ENCODE data around the gene ZNF839.

ZNF839 gene

DNA sequence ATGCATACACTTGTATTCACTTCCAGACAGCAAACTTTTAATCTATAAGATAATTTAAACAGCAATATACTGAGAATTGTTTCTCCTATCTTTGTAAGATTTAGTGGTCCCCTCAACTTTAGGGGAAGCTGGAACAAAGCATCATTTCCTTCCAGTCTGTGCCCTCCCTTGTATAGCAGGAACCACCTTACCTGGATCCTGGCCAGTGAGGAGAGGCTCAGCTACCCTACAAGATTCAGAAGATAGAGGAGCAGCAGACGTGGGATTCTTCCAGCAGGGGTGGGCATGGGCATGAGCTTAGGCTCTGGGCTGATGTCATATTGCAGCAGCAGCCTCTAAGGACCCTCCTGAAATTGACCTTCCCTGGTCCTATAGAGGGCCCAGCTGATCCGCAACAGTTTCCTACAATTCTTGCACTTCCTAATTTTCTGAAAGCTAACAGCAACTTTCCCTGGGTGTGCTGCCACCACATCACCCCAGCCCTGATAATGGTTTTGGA lies 35.9 kb upstream of the ZNF839 start:
- H3K9me2 ChIP-seq (replicated peaks; ENCODE audit: low read depth, low read length): no peaks in the 10 kb centered on the region
- no peaks in the 10 kb centered on the region for H3K36me3 ChIP-seq (ENCODE audit: insufficient read depth, low read length)
- no peaks in the 10 kb centered on the region for H3F3A ChIP-seq (ENCODE audit: low read depth)
- no peak overlapping the region for H2AFZ ChIP-seq (ENCODE audit: low read length)
- no peak for TF ChIP-seq CTCF (conservative IDR thresholded peaks at IDR 0.05; ENCODE audit: low read length)
- no peak for TF ChIP-seq EZH2phosphoT487 (IDR thresholded peaks at IDR 0.05; ENCODE audit: borderline replicate concordance)
- H3K79me2 ChIP-seq (ENCODE audit: insufficient read depth, low read length): no peaks in the 10 kb centered on the region
- no peaks in the 10 kb centered on the region for H4K20me1 ChIP-seq (ENCODE audit: insufficient read depth, low read length, poor library complexity, severe bottlenecking)
- no peak overlapping the region for H3K4me3 ChIP-seq (ENCODE audit: low read length, poor library complexity, severe bottlenecking)
- H3K9me3 ChIP-seq (ENCODE audit: insufficient read depth, low read depth, low read length): no peaks in the 10 kb centered on the region
- H3K27me3 ChIP-seq (ENCODE audit: insufficient read depth, low read length, poor library complexity, severe bottlenecking): no peaks in the 10 kb centered on the region
- no peak overlapping the region for H3K9ac ChIP-seq (ENCODE audit: low read depth, low read length, poor library complexity, severe bottlenecking)
- H3K4me2 ChIP-seq (ENCODE audit: low read depth, low read length, poor library complexity, severe bottlenecking): no peak overlapping the region
- no peaks in the 10 kb centered on the region for H3K4me1 ChIP-seq (ENCODE audit: insufficient read depth, low read length, poor library complexity, severe bottlenecking)

DNA sequence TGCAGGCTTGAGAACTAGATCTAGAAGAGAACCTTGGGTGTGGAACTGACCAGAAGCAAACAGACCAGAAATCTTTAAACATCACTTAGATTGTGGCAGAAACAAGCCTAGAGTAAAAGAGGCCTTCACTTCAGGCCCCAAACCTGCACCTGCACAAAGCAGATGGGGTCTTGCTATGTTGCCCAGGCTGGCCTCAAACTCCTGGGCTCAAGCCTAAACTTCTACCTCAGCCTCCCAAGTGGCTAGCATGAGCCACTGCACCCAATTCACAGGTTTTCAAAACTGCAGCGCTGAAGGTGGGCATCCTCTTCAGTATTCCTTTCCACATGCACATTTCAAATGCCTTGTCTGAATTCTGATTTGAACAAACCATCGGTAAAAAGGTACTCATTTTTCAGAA lies 34.4 kb upstream of the ZNF839 start:
- TF ChIP-seq CTCF (conservative IDR thresholded peaks at IDR 0.05; ENCODE audit: low read length): no peak
- TF ChIP-seq EZH2phosphoT487 (IDR thresholded peaks at IDR 0.05; ENCODE audit: borderline replicate concordance): no peak
- H2AFZ ChIP-seq (ENCODE audit: low read length): no peak overlapping the region
- H3K9me3 ChIP-seq (ENCODE audit: insufficient read depth, low read depth, low read length): no peaks in the 10 kb centered on the region
- no peak overlapping the region for H3K9ac ChIP-seq (ENCODE audit: low read depth, low read length, poor library complexity, severe bottlenecking)
- no peaks in the 10 kb centered on the region for H3K4me1 ChIP-seq (ENCODE audit: insufficient read depth, low read length, poor library complexity, severe bottlenecking)
- no peaks in the 10 kb centered on the region for H4K20me1 ChIP-seq (ENCODE audit: insufficient read depth, low read length, poor library complexity, severe bottlenecking)
- H3F3A ChIP-seq (ENCODE audit: low read depth): no peaks in the 10 kb centered on the region
- no peaks in the 10 kb centered on the region for H3K27me3 ChIP-seq (ENCODE audit: insufficient read depth, low read length, poor library complexity, severe bottlenecking)
- no peaks in the 10 kb centered on the region for H3K79me2 ChIP-seq (ENCODE audit: insufficient read depth, low read length)
- no peaks in the 10 kb centered on the region for H3K9me2 ChIP-seq (replicated peaks; ENCODE audit: low read depth, low read length)
- no peak overlapping the region for H3K4me2 ChIP-seq (ENCODE audit: low read depth, low read length, poor library complexity, severe bottlenecking)
- H3K36me3 ChIP-seq (ENCODE audit: insufficient read depth, low read length): no peaks in the 10 kb centered on the region
- no peak overlapping the region for H3K4me3 ChIP-seq (ENCODE audit: low read length, poor library complexity, severe bottlenecking)

GRCh38 chr14:102288139-102288538 lies 31.4 kb upstream of the ZNF839 start:
- no peaks in the 10 kb centered on the region for H4K20me1 ChIP-seq (ENCODE audit: insufficient read depth, low read length, poor library complexity, severe bottlenecking)
- no peaks in the 10 kb centered on the region for H3K79me2 ChIP-seq (ENCODE audit: insufficient read depth, low read length)
- TF ChIP-seq CTCF (conservative IDR thresholded peaks at IDR 0.05; ENCODE audit: low read length) (no peak), EZH2phosphoT487 (IDR thresholded peaks at IDR 0.05; ENCODE audit: borderline replicate concordance) (no peak)
- H3K27me3 ChIP-seq (ENCODE audit: insufficient read depth, low read length, poor library complexity, severe bottlenecking): no peaks in the 10 kb centered on the region
- H3K36me3 ChIP-seq (ENCODE audit: insufficient read depth, low read length): no peaks in the 10 kb centered on the region
- no peaks in the 10 kb centered on the region for H3K9me2 ChIP-seq (replicated peaks; ENCODE audit: low read depth, low read length)
- no peak overlapping the region for H3K9ac ChIP-seq (ENCODE audit: low read depth, low read length, poor library complexity, severe bottlenecking)
- H3K4me1 ChIP-seq (ENCODE audit: insufficient read depth, low read length, poor library complexity, severe bottlenecking): no peaks in the 10 kb centered on the region
- no peak overlapping the region for H3K4me2 ChIP-seq (ENCODE audit: low read depth, low read length, poor library complexity, severe bottlenecking)
- no peaks in the 10 kb centered on the region for H3F3A ChIP-seq (ENCODE audit: low read depth)
- no peak overlapping the region for H3K4me3 ChIP-seq (ENCODE audit: low read length, poor library complexity, severe bottlenecking)
- H3K9me3 ChIP-seq (ENCODE audit: insufficient read depth, low read depth, low read length): no peaks in the 10 kb centered on the region
- H2AFZ ChIP-seq (ENCODE audit: low read length): no peak overlapping the region

Measured in Loucy (cell line).